C4-2B (cell line): ENCODE results near the gene UQCR11.
A peak's percentile ranks its signal among the peaks of the same experiment; 100 is the strongest.

Experiments used
- H3K27ac ChIP-seq: fragments of 450-650 bp; 2 replicates; pipeline ENCODE4 v1.5.1; 2017
- ZFX ChIP-seq: fragments of 450-650 bp; IDR thresholded peaks from 2 replicates; pipeline ENCODE4 v1.6.1; 2017
- TF ChIP-seq, protein P1 (sequence below): fragments of 450-650 bp; conservative IDR thresholded peaks from 2 replicates; pipeline ENCODE4 v1.5.1; 2017; ENCODE audit warnings: mild to moderate bottlenecking

Gene UQCR11

DNA sequence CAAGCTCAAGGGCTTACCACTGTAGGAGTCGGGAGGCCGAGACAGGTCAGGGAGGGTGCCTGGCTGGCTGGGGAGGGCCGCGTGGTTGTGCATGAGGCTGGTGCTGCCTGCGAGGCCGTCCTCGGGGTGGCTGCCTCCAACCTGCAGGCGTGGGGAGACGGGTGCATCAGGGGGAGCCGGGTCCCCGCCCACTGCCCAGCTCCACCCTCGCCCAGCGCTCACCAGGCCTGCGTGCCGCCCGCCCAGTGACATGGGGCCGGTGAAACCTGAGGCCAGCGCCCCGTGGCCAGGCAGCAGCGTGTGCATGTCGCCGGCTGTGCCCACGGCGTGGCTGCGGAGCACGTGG is 13.8 kb upstream of the UQCR11 start:
- TF ChIP-seq ZFX = no peak
- TF ChIP-seq, protein P1, sequence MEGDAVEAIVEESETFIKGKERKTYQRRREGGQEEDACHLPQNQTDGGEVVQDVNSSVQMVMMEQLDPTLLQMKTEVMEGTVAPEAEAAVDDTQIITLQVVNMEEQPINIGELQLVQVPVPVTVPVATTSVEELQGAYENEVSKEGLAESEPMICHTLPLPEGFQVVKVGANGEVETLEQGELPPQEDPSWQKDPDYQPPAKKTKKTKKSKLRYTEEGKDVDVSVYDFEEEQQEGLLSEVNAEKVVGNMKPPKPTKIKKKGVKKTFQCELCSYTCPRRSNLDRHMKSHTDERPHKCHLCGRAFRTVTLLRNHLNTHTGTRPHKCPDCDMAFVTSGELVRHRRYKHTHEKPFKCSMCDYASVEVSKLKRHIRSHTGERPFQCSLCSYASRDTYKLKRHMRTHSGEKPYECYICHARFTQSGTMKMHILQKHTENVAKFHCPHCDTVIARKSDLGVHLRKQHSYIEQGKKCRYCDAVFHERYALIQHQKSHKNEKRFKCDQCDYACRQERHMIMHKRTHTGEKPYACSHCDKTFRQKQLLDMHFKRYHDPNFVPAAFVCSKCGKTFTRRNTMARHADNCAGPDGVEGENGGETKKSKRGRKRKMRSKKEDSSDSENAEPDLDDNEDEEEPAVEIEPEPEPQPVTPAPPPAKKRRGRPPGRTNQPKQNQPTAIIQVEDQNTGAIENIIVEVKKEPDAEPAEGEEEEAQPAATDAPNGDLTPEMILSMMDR = no peak
- H3K27ac ChIP-seq = no peak overlapping the region

DNA sequence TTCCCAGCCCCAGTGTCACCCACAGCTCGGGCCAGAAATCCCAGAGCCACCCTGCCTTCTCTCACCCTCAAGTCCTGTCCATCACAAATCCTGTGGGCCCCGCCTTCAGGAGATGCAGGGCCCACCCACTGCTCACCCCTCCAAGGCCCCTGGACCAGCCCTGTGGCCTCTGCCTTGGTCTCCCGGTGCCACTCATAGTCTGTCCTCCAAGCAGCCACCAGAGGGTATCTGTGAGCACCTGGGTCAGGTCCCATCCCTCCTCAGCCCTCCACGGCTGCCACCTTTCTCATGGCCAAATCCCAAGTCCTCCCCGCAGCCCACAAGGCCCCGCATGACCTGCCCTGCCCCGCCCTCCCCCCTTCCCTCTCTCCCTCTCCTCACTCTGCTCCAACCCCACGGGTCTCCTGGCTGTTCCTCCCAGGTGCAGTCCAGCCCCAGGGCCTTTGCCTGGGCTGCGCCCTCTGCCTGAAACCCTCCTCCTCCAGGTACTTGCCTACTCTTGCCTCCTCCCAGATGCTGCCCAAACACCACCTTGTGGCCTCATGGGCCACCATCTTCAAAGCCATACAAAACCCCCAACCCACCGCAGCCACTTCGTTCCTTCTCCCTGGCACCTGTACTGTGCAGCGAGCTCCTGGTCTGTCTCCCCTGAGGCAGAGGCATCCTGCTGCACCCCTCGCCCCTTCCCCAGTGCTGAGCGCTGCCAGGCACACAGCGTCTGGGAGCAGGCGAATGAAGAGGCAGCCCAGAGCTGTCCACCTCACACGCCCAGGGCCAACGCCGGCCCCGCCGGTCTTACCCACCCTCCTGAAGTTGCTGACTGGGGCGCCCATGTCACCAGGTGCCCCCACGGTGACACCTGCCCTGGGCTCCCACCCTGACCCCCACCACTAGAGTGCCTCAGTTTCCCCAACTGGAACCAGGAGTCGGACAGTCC is 13.2 kb upstream of the UQCR11 start:
- no peak overlapping the region for H3K27ac ChIP-seq
- TF ChIP-seq, protein P1 = peak; percentile 67
- no peak for TF ChIP-seq ZFX

DNA sequence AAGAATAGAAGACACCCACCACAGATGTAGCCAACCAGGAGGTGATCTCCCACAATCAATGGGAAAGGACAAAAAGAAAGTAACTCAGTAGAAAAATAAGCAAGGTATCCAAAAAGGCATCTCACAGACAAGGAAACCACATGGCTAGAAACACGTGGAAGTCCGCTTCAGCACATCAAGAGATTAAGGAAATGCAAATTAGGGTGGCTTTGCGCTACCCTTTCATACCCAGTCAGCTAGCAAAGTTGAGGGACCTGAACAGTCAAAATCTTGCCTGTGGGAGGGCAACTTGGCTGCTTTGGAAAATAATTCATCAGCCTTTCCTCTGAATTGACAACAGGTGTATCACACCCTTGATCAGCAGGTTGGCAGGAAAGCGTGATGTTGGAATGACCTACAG is 11.6 kb upstream of the UQCR11 start:
- TF ChIP-seq, protein P1 = no peak
- TF ChIP-seq ZFX = no peak
- H3K27ac ChIP-seq = no peak overlapping the region

DNA sequence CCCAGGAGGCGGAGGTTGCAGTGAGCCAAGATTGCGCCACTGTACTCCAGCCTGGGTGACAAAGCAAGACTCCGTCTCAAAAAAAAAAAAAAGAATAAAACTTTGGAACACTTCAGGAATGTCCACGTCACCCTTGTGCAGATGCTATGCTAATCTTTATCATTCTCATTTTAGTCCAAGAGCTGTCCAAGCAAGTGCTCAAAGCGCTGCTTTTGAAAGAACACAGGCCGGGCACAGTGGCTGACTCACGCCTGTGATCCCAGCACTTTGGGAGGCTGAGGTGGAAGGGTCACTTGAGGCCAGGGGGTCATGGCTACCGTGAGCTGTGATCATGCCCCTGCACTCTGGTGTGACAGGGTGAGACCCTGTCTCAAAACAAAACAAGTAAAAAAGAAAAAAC is 11.1 kb upstream of the UQCR11 start:
- H3K27ac ChIP-seq = no peak overlapping the region
- TF ChIP-seq, protein P1 = no peak
- no peak for TF ChIP-seq ZFX

DNA sequence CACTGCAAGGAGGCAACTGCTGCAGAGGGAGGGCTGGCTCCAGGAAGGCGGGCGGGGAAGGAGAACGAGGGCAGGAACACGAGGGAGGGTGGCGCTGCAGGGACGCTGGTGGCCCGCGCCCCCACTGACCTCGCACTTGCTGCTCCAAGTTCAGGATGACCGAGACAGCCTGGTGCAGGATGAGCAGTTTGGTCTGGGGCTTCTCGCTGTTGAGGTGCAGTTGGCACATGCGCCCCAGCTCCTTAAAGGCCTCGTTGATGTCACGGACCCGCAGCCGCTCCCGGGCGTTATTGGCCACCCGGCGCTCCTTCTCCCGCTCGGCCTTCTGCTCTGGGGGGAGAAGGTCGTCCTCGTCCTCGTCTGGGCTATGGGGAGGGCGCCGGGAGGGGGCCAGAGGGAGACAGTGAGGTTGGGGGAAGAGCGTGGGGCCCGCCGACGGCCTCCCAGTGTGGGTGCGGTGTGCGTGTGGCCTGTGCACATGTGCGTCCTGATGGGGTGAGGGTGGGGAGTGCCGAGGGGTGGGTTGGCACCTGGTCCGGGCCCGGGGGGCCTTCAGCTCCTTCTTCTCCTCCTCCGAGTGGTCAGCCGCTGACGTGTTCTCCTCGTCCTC is 10.0 kb upstream of the UQCR11 start:
- TF ChIP-seq, protein P1 = no peak
- no peak for TF ChIP-seq ZFX
- H3K27ac ChIP-seq = no peak overlapping the region

DNA sequence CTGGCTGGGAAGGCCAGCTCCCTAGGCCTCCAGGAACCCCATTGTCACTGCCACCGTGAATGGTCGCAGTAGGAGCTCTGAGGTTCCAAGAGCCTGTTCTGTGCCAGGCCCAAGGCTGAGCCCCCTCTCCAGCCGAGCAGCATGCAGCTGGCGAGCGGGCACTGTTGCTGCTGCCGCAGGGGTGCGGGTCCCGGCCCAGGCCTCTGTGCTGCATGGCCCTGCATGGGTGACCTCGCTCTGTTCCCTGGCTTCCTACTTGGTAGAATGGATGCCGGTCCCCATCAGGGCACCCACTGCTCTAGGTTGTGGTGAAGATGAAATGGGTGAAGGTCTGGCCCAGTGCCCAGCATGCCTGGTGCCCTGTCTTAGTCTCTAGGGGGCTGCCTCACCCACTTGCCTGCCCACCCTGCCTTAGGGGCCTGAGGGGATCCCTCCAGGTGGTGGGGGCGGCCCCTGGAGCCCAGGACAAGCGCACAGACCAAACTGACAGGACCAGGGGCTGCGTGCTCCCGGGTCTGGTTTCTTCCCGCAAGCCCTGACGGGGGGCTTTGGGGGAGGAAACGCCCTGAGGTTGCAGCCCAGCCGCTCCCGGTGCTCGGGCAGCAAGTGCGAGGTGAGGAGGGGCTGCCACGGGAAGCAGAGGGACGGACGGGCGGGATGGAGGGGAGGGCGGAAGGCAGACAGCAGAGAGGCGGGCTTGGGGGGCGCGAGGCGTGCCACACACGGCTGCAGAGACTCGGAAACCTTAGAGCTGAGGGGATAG is 8.7 kb upstream of the UQCR11 start:
- TF ChIP-seq, protein P1 = no peak
- no peak for TF ChIP-seq ZFX
- H3K27ac ChIP-seq = no peak overlapping the region

DNA sequence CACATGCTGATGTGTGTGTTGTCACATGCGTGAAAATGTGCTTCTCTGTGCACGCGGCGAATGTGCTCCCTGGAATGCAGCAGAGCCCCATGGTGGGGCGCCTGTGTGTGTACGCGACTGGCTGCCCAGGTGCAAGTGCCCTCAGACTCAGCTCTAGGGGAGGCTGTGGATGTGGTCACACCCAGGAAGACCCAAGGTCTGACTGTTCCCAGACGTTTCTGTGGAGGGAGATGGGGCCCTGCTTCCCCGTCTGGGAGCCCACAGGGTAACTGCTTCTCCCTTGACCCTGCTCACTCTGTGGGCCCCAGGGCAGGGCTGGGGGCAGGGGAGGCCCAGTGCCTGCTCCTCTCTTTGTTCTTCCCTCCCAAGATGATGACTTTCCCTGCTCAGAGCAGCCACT is 7.9 kb upstream of the UQCR11 start:
- TF ChIP-seq ZFX = no peak
- TF ChIP-seq, protein P1 = no peak
- no peak overlapping the region for H3K27ac ChIP-seq
